ENCODE data around the gene ALG1L2.
"Not testable (repeated sequence)": the region's sequence is repeated elsewhere in the genome, so short reads cannot be mapped to it uniquely, and the experiment has no call there.

The ALG1L2 gene

DNA sequence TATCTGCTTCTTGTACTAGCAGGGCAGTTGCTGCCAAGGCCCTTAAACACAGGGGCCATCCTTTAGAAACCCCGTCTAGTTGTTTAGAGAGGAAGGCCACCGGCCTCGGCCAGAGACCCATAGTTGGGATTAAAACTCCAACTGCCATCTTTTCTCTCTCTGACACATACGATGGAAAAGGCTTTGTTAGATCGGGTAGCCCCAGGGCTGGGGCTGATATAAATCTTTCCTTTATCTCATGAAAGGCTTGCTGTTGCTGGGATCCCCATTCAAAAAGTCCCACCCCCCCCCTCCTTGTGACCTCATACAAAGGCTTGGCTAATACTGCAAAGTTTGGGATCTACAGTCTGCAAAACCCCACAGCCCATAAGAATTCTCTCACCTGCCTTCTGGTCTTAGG is 63.8 kb downstream of the ALG1L2 start:
- not testable (repeated sequence) for H3K4me3 ChIP-seq (ENCODE audit: low read length); H3K4me1 ChIP-seq (ENCODE audit: control insufficient read depth, insufficient read depth, low read length); H3K9me3 ChIP-seq (ENCODE audit: control insufficient read depth, low read length); H3K9ac ChIP-seq (ENCODE audit: low read length); H3K36me3 ChIP-seq (ENCODE audit: control insufficient read depth, insufficient read depth, low read length); H3K27me3 ChIP-seq (ENCODE audit: control insufficient read depth, insufficient read depth, low read length)

GRCh38 chr3:130146465-130146864 is 64.8 kb downstream of the ALG1L2 start:
- H3K9me3 ChIP-seq (ENCODE audit: control insufficient read depth, low read length); H3K27me3 ChIP-seq (ENCODE audit: control insufficient read depth, insufficient read depth, low read length); H3K9ac ChIP-seq (ENCODE audit: low read length); H3K4me1 ChIP-seq (ENCODE audit: control insufficient read depth, insufficient read depth, low read length); H3K4me3 ChIP-seq (ENCODE audit: low read length); H3K36me3 ChIP-seq (ENCODE audit: control insufficient read depth, insufficient read depth, low read length): not testable (repeated sequence)
